ENCODE results near the gene TTC27. TPM values are rescaled to one million over a fixed set of nuclear protein-coding genes. Genes with fewer than 3 reads are reported as not detected.
"Not testable (repeated sequence)": the region's sequence is repeated elsewhere in the genome, so short reads cannot be mapped to it uniquely, and the experiment has no call there.

TTC27 gene
- total and polyA plus RNA-seq, 5 donors: 5.0 to 10.3 (median 7.2) TPM

DNA sequence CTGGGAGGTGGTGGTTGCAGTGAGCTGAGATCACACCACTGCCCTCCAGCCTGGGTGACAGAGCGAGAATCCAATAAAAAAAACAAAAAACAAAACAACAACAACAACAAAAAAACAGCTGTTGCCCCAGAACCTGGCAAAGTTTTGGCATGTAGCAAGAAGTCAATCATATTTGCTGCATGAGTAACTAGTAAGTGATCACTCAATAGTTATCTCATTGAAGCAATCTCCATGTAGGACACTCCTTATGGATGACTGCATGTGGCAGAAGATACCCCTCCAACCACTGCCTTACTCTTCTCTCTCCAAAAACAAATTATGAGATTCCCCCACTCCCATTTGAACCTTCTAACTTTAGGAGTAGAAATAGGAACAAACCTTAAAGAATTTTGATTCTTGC, 113.7 kb downstream of the TTC27 start:
- ATAC-seq: no peak
- 100% methylated on average over 1 of the region's 1 CpG for WGBS
- Histone ChIP-seq H3K4me3 (ENCODE audit: low read length) (no peak overlapping the region), H3K9me3 (ENCODE audit: control insufficient read depth, low read length) (no peaks in the 10 kb centered on the region), H3K4me1 (ENCODE audit: control insufficient read depth, insufficient read depth, low read length) (peaks cover 2% of the 10 kb centered on the region), H3K27ac (ENCODE audit: low read length) (no peak overlapping the region), H3K27me3 (ENCODE audit: control insufficient read depth, insufficient read depth) (no peaks in the 10 kb centered on the region)
- intact Hi-C loops (cut with DNase I): no loop called here
- DNase-seq: no peak

DNA sequence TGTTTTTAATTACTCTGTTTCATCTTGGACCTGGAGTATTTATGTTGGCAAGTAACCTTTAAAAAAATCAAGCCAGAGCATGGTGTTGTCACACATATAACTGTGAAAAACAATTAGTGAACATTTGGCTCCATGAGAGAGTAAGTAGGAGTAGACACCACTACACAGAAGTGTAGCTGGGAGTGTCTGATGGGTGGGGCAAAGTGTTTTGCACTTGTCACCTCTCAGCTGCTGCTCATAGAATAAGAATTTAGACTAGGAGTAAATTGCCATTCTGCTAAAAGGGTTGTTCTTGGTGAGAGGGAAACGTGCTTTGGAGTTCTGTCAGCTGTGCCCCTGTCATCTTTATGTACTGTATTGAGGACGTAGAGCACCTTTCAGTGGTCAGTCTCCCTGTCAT, 114.5 kb downstream of the TTC27 start:
- DNase-seq: no peak
- Histone ChIP-seq H3K27me3 (ENCODE audit: control insufficient read depth, insufficient read depth) (no peaks in the 10 kb centered on the region), H3K9me3 (ENCODE audit: control insufficient read depth, low read length) (no peaks in the 10 kb centered on the region), H3K4me1 (ENCODE audit: control insufficient read depth, insufficient read depth, low read length) (peaks cover 2% of the 10 kb centered on the region), H3K27ac (ENCODE audit: low read length) (no peak overlapping the region), H3K4me3 (ENCODE audit: low read length) (no peak overlapping the region)
- WGBS: 51% methylated on average over 2 of the region's 2 CpGs
- ATAC-seq: peak; percentile 66 to 68
- intact Hi-C loops (cut with DNase I): no loop called here

DNA sequence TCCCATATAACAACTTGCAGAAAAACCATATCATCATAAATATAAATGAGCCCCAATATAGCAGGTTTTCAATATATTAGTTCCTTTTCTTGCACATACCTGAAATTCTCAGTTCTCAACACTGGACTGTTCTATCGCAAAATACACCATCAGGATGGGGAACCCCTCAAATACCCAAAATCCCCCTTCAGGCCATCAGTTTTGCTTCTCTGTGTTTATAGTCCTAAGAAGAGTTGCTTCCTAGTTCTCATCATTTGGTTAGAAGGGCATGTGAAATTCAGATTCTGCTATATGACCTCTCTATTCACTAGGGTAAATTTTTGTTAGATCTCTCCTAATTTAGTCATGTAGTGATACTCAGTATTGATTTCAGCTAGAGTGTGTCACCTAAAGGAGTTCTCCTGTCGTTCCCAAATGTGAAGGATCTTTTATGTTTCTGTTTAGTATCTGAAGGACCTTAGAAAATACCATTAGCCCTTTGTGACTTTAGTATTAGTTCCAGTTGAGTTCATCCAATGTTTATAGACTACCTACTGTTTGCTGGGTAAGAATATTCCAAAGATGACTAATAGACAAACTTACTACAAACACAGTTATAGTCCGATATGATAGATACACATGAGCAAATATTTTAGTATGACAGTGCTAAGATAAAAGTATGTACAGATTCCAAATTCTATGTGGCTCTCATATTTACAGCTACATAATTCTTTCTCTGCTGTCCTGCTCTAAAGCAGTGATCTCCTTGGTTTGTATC, 115.8 kb downstream of the TTC27 start:
- Histone ChIP-seq H3K4me3 (ENCODE audit: low read length) (no peak overlapping the region), H3K27ac (ENCODE audit: low read length) (no peak overlapping the region), H3K4me1 (ENCODE audit: control insufficient read depth, insufficient read depth, low read length) (peaks cover 2% of the 10 kb centered on the region), H3K9me3 (ENCODE audit: control insufficient read depth, low read length) (no peaks in the 10 kb centered on the region), H3K27me3 (ENCODE audit: control insufficient read depth, insufficient read depth) (no peaks in the 10 kb centered on the region)
- intact Hi-C loops (cut with DNase I): no loop called here
- 91% methylated on average over 3 of the region's 3 CpGs for WGBS
- no peak for ATAC-seq
- no peak for DNase-seq

DNA sequence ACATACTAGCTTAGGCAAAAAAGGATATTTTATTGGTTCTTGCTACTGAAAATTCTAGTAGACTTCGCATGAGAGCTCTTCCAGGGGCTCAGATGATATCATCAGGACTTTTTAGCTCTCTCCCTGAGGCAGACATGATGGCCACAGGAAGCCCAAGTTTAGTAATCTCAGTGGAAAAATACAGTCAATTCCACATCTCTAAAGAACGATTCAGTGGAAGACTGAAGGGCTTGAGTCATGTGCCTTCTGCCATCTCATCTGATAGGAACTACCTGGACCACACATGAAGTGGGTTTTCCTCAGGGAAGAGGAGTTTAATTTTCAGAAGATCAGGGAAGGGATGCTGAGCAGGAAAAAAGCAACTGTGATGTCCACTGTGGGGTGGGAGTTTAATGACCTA, 117.3 kb downstream of the TTC27 start:
- peaks cover 2% of the 10 kb centered on the region for H3K4me1 ChIP-seq (ENCODE audit: control insufficient read depth, insufficient read depth, low read length)
- ATAC-seq (no peak), DNase-seq (no peak)
- H3K27ac ChIP-seq (ENCODE audit: low read length): no peak overlapping the region
- intact Hi-C loops (cut with DNase I): no loop called here
- WGBS: 73% methylated on average over 2 of the region's 2 CpGs
- no peak overlapping the region for H3K4me3 ChIP-seq (ENCODE audit: low read length)
- H3K27me3 ChIP-seq (ENCODE audit: control insufficient read depth, insufficient read depth): no peaks in the 10 kb centered on the region
- H3K9me3 ChIP-seq (ENCODE audit: control insufficient read depth, low read length): no peaks in the 10 kb centered on the region

DNA sequence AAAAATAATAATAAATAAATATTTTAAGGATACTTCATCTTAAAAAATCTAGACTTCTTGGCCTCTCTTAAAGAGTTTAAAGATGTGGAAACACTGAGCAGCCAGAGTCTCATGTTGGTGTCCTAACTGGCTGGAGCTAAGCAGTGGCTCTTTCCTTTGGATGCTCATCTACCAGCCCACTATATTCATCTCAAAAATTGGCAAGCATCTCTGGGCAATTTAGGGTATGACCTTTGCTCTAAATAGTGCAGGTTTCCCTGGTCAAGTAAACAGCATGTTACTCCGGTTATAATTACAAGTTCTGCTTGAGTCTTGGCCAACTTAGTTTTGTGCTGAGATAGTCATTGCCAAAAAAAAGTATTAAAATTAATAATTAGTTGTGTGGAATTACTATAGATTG, 117.8 kb downstream of the TTC27 start:
- Histone ChIP-seq H3K9me3 (ENCODE audit: control insufficient read depth, low read length) (no peaks in the 10 kb centered on the region), H3K4me1 (ENCODE audit: control insufficient read depth, insufficient read depth, low read length) (peaks cover 2% of the 10 kb centered on the region), H3K27me3 (ENCODE audit: control insufficient read depth, insufficient read depth) (no peaks in the 10 kb centered on the region), H3K27ac (ENCODE audit: low read length) (no peak overlapping the region), H3K4me3 (ENCODE audit: low read length) (no peak overlapping the region)
- 35% methylated on average over 1 of the region's 1 CpG for WGBS
- no peak for ATAC-seq
- intact Hi-C loops (cut with DNase I): no loop called here
- no peak for DNase-seq

DNA sequence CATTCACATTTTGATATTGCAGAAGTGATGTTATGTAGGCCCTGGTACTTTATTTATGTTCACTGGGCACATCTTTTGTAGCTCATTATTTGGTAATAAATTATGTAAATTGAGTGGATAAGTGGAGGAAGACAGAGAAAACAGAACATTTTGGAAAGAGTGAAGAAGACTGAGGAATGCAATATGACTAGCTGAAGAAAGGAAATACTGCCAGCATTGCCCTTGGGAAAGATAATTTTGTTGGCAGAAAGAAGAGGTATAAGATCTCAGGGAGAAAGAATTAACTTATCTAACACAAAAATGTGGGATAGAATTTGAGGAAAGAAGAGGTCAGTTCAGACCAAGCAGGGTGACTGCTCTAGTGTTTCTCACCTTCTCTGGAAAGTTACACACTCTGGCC, 118.8 kb downstream of the TTC27 start:
- peak in 1 of 2 donors; percentile 10 for ATAC-seq
- Histone ChIP-seq H3K4me1 (ENCODE audit: control insufficient read depth, insufficient read depth, low read length) (peaks cover 2% of the 10 kb centered on the region), H3K27me3 (ENCODE audit: control insufficient read depth, insufficient read depth) (no peaks in the 10 kb centered on the region), H3K4me3 (ENCODE audit: low read length) (no peak overlapping the region), H3K27ac (ENCODE audit: low read length) (no peak overlapping the region), H3K9me3 (ENCODE audit: control insufficient read depth, low read length) (no peaks in the 10 kb centered on the region)
- intact Hi-C loops (cut with DNase I): no loop called here
- DNase-seq: no peak

DNA sequence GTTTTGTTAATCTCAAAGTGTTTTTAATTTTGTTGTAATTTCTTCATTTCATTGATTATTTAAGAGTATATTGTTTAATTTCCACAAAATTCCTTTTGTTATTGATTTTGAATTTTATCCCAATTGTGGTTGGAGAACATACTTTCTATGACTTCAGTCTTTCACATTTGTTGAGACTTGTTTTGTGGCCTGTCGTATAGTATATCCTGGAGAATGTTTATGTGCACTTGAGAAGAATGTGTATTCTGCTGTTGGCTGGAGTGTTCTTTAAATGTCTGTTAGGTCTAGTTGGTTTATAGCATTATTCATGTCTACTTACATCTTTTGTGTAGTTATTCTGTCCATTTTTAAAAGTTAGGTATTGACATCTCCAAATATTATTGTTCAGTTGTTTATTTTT, 120.3 kb downstream of the TTC27 start:
- Histone ChIP-seq H3K27me3 (ENCODE audit: control insufficient read depth, insufficient read depth) (no peaks in the 10 kb centered on the region), H3K4me1 (ENCODE audit: control insufficient read depth, insufficient read depth, low read length) (peaks cover 2% of the 10 kb centered on the region), H3K27ac (ENCODE audit: low read length) (no peak overlapping the region), H3K9me3 (ENCODE audit: control insufficient read depth, low read length) (no peaks in the 10 kb centered on the region), H3K4me3 (ENCODE audit: low read length) (no peak overlapping the region)
- WGBS: 98% methylated on average over 1 of the region's 1 CpG
- no peak for ATAC-seq
- DNase-seq: no peak
- intact Hi-C loops (cut with DNase I): no loop called here

DNA sequence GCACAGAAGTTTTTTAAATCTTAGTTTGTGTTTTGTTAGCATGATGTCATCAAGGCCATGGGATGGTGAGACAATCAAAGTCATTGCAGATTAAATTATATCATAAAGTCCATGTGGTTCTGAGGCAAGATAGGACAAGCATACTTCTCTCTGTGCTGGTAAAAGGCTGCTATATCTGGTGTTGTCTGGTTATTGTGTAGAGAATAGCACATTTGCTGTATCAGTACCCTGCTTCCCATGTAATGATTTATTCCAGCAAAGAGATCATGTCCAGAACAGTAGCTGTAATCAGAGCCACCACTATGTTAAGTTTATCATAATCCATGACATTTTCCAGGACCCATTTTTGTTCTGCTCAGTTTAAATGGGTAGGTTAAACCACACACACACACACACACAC, 123.0 kb downstream of the TTC27 start:
- no peak overlapping the region for H3K4me3 ChIP-seq (ENCODE audit: low read length)
- intact Hi-C loops (cut with DNase I): no loop called here
- no peak for DNase-seq
- no peaks in the 10 kb centered on the region for H3K27me3 ChIP-seq (ENCODE audit: control insufficient read depth, insufficient read depth)
- peak in 1 of 2 donors; percentile 16 for ATAC-seq
- peaks cover 5% of the 10 kb centered on the region for H3K4me1 ChIP-seq (ENCODE audit: control insufficient read depth, insufficient read depth, low read length)
- no peaks in the 10 kb centered on the region for H3K9me3 ChIP-seq (ENCODE audit: control insufficient read depth, low read length)
- H3K27ac ChIP-seq (ENCODE audit: low read length): no peak overlapping the region

DNA sequence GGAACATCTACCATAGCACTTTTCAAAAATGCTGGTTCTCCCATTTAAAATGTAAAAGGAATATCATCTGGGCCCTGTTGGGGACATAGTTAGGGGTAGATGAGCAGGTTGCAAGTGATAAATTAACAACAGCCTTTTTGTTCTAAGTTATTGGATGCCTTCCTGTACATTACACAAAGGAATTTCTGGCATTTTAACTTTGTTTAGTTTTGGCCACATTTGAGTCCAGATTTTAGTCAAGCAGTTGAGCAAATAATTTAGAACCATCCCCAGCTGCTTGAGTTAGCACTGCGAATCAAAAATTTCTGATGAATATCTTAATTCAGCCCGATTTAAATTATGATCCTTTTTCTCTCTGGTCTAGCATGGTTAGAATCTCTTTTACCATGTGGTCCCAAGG, 124.4 kb downstream of the TTC27 start:
- Histone ChIP-seq H3K9me3 (ENCODE audit: control insufficient read depth, low read length) (no peaks in the 10 kb centered on the region), H3K4me1 (ENCODE audit: control insufficient read depth, insufficient read depth, low read length) (peaks cover 5% of the 10 kb centered on the region), H3K4me3 (ENCODE audit: low read length) (no peak overlapping the region), H3K27me3 (ENCODE audit: control insufficient read depth, insufficient read depth) (no peaks in the 10 kb centered on the region), H3K27ac (ENCODE audit: low read length) (no peak overlapping the region)
- 63% methylated on average over 2 of the region's 2 CpGs for WGBS
- intact Hi-C loops (cut with DNase I): no loop called here
- ATAC-seq (peak in 1 of 2 donors; percentile 41), DNase-seq (no peak)

DNA sequence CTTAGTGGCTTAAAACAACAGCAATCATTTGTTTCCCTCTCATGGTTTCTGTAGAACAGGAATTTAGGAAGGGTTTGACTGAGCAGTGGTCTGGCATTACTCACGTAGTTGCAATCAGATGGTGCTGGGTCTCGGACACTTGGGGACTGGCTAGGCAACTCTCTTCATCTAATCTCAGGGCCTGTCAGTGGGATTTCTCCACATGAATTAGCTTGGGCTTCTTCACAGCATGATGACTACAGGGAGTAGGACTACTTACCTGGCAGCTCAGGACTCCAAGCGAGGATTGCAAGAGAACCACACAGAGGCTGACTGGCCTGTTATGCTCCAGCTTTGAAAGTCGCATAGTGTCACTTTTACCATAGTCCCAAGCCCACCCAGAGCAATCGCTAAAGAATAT, 125.1 kb downstream of the TTC27 start:
- no peak for DNase-seq
- WGBS: 93% methylated on average over 5 of the region's 5 CpGs
- H3K27ac ChIP-seq (ENCODE audit: low read length): no peak overlapping the region
- no peaks in the 10 kb centered on the region for H3K9me3 ChIP-seq (ENCODE audit: control insufficient read depth, low read length)
- peaks cover 5% of the 10 kb centered on the region for H3K4me1 ChIP-seq (ENCODE audit: control insufficient read depth, insufficient read depth, low read length)
- H3K4me3 ChIP-seq (ENCODE audit: low read length): no peak overlapping the region
- H3K27me3 ChIP-seq (ENCODE audit: control insufficient read depth, insufficient read depth): no peaks in the 10 kb centered on the region
- intact Hi-C loops (cut with DNase I): no loop called here
- ATAC-seq: peak in 1 of 2 donors; percentile 13

DNA sequence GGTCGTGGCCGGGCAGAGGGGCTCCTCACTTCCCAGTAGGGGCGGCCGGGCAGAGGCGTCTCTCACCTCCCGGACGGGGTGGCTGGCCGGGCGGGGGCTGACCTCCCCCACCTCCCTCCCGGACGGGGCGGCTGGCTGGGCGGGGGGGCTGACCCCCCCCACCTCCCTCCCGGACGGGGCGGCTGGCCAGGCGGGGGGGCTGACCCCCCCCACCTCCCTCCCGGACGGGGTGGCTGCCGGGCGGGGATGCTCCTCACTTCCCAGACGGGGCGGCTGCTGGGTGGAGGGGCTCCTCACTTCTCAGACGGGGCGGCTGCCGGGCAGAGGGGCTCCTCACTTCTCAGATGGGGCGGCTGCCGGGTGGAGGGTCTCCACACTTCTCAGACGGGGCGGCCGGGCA, 126.8 kb downstream of the TTC27 start:
- H3K27me3 ChIP-seq (ENCODE audit: control insufficient read depth, insufficient read depth); H3K27ac ChIP-seq (ENCODE audit: low read length); intact Hi-C loops (cut with DNase I); H3K4me3 ChIP-seq (ENCODE audit: low read length); ATAC-seq; H3K9me3 ChIP-seq (ENCODE audit: control insufficient read depth, low read length); H3K4me1 ChIP-seq (ENCODE audit: control insufficient read depth, insufficient read depth, low read length): not testable (repeated sequence)
- 86% methylated on average over 29 of the region's 31 CpGs for WGBS
- DNase-seq: peak in 1 of 3 donors; percentile 59

DNA sequence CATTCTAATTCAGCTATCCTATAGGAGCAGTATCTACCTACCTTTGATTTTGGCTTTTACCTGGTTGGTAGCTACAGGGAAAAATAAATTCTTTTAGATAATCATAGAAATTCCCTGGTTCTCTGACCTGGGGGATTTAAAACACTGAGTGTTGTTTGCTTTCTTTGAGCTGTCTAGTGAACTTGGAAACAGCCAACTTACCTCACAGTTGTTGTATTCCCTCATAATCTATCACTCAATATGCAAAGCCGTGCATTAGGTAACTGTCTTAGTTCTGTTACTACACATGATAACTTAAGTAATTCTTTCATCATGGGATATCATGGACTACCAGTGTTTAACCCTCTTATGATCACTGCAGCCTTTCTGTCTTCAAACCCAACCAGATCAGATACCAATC, 127.8 kb downstream of the TTC27 start:
- no peak overlapping the region for H3K27ac ChIP-seq (ENCODE audit: low read length)
- intact Hi-C loops (cut with DNase I): no loop called here
- no peak for DNase-seq
- H3K9me3 ChIP-seq (ENCODE audit: control insufficient read depth, low read length): no peaks in the 10 kb centered on the region
- no peak for ATAC-seq
- WGBS: 96% methylated on average over 1 of the region's 1 CpG
- H3K4me1 ChIP-seq (ENCODE audit: control insufficient read depth, insufficient read depth, low read length): peaks cover 6% of the 10 kb centered on the region
- no peaks in the 10 kb centered on the region for H3K27me3 ChIP-seq (ENCODE audit: control insufficient read depth, insufficient read depth)
- H3K4me3 ChIP-seq (ENCODE audit: low read length): no peak overlapping the region

Data from right cardiac atrium (tissue), 5 donors.